Trophoblast cell (in vitro differentiated cells and primary cell): ENCODE data around the gene GPR3.
A peak's percentile ranks its signal among the peaks of the same experiment; 100 is the strongest.
"Not testable (repeated sequence)": the region's sequence is repeated elsewhere in the genome, so short reads cannot be mapped to it uniquely, and the experiment has no call there.

Experiments used
- DNase-seq, 2 donors: peaks; one replicate each; pipeline ENCODE4 v3.0.0-alpha.2; 2016
- H2AFZ ChIP-seq: 2 replicates; pipeline ENCODE4 v1.6.1; 2013; ENCODE audit warnings: low read length, moderate library complexity, mild to moderate bottlenecking; ENCODE audit not compliant: insufficient read depth, poor library complexity
- H2AK5ac ChIP-seq: 2 replicates; pipeline ENCODE4 v1.6.1; 2013; ENCODE audit warnings: mild to moderate bottlenecking, low read length
- H2BK120ac ChIP-seq: 2 replicates; pipeline ENCODE4 v1.6.1; 2013; ENCODE audit warnings: low read length, mild to moderate bottlenecking, moderate library complexity; ENCODE audit not compliant: insufficient read depth, poor library complexity
- H2BK12ac ChIP-seq: 2 replicates; pipeline ENCODE4 v1.6.1; 2013; ENCODE audit warnings: mild to moderate bottlenecking, low read length, moderate library complexity
- H2BK5ac ChIP-seq: 2 replicates; pipeline ENCODE4 v1.6.1; 2013; ENCODE audit warnings: low read length, low read depth, moderate library complexity, mild to moderate bottlenecking; ENCODE audit not compliant: poor library complexity
- H3K14ac ChIP-seq: 2 replicates; pipeline ENCODE4 v1.6.1; 2013; ENCODE audit warnings: mild to moderate bottlenecking, low read length
- H3K18ac ChIP-seq: 2 replicates; pipeline ENCODE4 v1.6.1; 2013; ENCODE audit warnings: mild to moderate bottlenecking, low read length
- H3K23ac ChIP-seq: 2 replicates; pipeline ENCODE4 v1.6.1; 2013; ENCODE audit warnings: low read length
- H3K27ac ChIP-seq: 2 replicates; pipeline ENCODE4 v1.5.1; 2013; ENCODE audit warnings: low read depth, mild to moderate bottlenecking, inconsistent platforms, low read length, moderate library complexity
- H3K27me3 ChIP-seq: 2 replicates; pipeline ENCODE4 v1.6.1; 2013; ENCODE audit warnings: inconsistent platforms, mild to moderate bottlenecking, low read length, moderate library complexity; ENCODE audit not compliant: insufficient read depth
- H3K36me3 ChIP-seq, 2 experiments: 1 replicate in 1 of 2; 2 replicates in 1 of 2; pipeline ENCODE4 v1.6.1; 2013; ENCODE audit warnings: low read length in 2 of 2, mild to moderate bottlenecking in 2 of 2, moderate library complexity in 1 of 2; ENCODE audit not compliant: insufficient read depth in 2 of 2, control insufficient read depth in 1 of 2
- H3K4ac ChIP-seq: 2 replicates; pipeline ENCODE4 v1.6.1; 2013; ENCODE audit warnings: low read depth, mild to moderate bottlenecking, low read length, moderate library complexity
- H3K4me1 ChIP-seq, 2 experiments: 1 replicate in 1 of 2; 2 replicates in 1 of 2; pipeline ENCODE4 v1.6.1; 2013; ENCODE audit warnings: low read length in 2 of 2, mild to moderate bottlenecking in 2 of 2, moderate library complexity in 1 of 2; ENCODE audit not compliant: insufficient read depth in 2 of 2, control insufficient read depth in 1 of 2
- H3K4me2 ChIP-seq: 2 replicates; pipeline ENCODE4 v1.6.1; 2013; ENCODE audit warnings: inconsistent platforms, mild to moderate bottlenecking, low read length, moderate library complexity
- H3K4me3 ChIP-seq: 2 replicates; pipeline ENCODE4 v1.5.1; 2013; ENCODE audit warnings: mild to moderate bottlenecking, low read depth, low read length, inconsistent platforms
- H3K79me1 ChIP-seq: one replicate; pipeline ENCODE4 v1.6.1; 2013; ENCODE audit warnings: low read length
- H3K79me2 ChIP-seq: 2 replicates; pipeline ENCODE4 v1.6.1; 2013; ENCODE audit warnings: low read length, mild to moderate bottlenecking; ENCODE audit not compliant: control insufficient read depth, insufficient read depth, poor library complexity
- H3K9ac ChIP-seq: 2 replicates; pipeline ENCODE4 v1.6.1; 2013; ENCODE audit warnings: mild to moderate bottlenecking, low read length
- H3K9me3 ChIP-seq: 2 replicates; pipeline ENCODE4 v1.6.1; 2013; ENCODE audit warnings: low read depth, mild to moderate bottlenecking, control low read depth, inconsistent platforms, low read length; ENCODE audit not compliant: insufficient read depth
- H4K12ac ChIP-seq: 2 replicates; pipeline ENCODE4 v1.6.1; 2013; ENCODE audit warnings: low read depth, mild to moderate bottlenecking, low read length, moderate library complexity
- H4K8ac ChIP-seq: 2 replicates; pipeline ENCODE4 v1.6.1; 2013; ENCODE audit warnings: low read depth, mild to moderate bottlenecking, low read length, moderate library complexity
- H4K91ac ChIP-seq: one replicate; pipeline ENCODE4 v1.6.1; 2013; ENCODE audit warnings: low read depth, mild to moderate bottlenecking, low read length, moderate library complexity
- WGBS: extraction: QIAGEN DNeasy Blood & Tissue Kit; methylation state at CpG from one replicate; pipeline ENCODE4 v1.1.7; 2013; ENCODE audit warnings: missing lambda C conversion rate; ENCODE audit not compliant: insufficient read length, insufficient coverage; ENCODE audit errors: extremely low coverage; 5-methylcytosine and 5-hydroxymethylcytosine counted together

The GPR3 gene

GRCh38 chr1:27405074-27405473, 12.7 kb downstream of the GPR3 start:
- Histone ChIP-seq H2BK5ac (no peak overlapping the region), H4K8ac (no peak overlapping the region), H2AK5ac (peak overlapping the region; percentile 3), H2BK120ac (no peak overlapping the region), H3K4me1 (peaks cover 11 to 23% of the 10 kb centered on the region in 2 experiments), H2AFZ (no peak overlapping the region), H4K12ac (no peak overlapping the region), H3K27me3 (no peaks in the 10 kb centered on the region), H2BK12ac (no peak overlapping the region), H3K36me3 (peaks cover 17 to 24% of the 10 kb centered on the region in 2 experiments), H3K9me3 (peaks cover 2% of the 10 kb centered on the region), H3K79me2 (no peaks in the 10 kb centered on the region), H3K9ac (no peak overlapping the region), H3K27ac (peak overlapping the region; percentile 3), H3K4me3 (no peak overlapping the region), H3K14ac (peak overlapping the region; percentile 15), H3K18ac (no peak overlapping the region), H3K4me2 (no peak overlapping the region), H3K23ac (no peak overlapping the region), H4K91ac (no peak overlapping the region), H3K79me1 (peaks cover 4% of the 10 kb centered on the region), H3K4ac (no peak overlapping the region)
- peak; percentile 61 to 65 for DNase-seq
- WGBS = no CpG with 5 or more reads among the region's 13 CpGs

- not testable (repeated sequence) for H2AK5ac ChIP-seq, H3K79me2 ChIP-seq, H2BK12ac ChIP-seq, H2BK5ac ChIP-seq, H4K91ac ChIP-seq, H3K23ac ChIP-seq, H3K9ac ChIP-seq, H4K8ac ChIP-seq, H3K79me1 ChIP-seq, DNase-seq, H3K18ac ChIP-seq, H3K4me3 ChIP-seq, H2AFZ ChIP-seq, H3K27ac ChIP-seq, H3K4me2 ChIP-seq, H3K14ac ChIP-seq, H3K9me3 ChIP-seq, H3K4ac ChIP-seq, H4K12ac ChIP-seq, H2BK120ac ChIP-seq, H3K27me3 ChIP-seq
- H3K4me1 ChIP-seq = peaks cover 11 to 23% of the 10 kb centered on the region in 2 experiments
- no CpG with 5 or more reads among the region's 18 CpGs for WGBS
- peaks cover 18 to 29% of the 10 kb centered on the region in 2 experiments for H3K36me3 ChIP-seq
Measured at GRCh38 chr1:27405598-27406361, 13.4 kb downstream of the GPR3 start.

- H3K4me1 ChIP-seq = peaks cover 12 to 23% of the 10 kb centered on the region in 2 experiments
- no peak overlapping the region for H2BK5ac ChIP-seq
- no peak overlapping the region for H3K9ac ChIP-seq
- no peak overlapping the region for H3K18ac ChIP-seq
- no peak overlapping the region for H3K4ac ChIP-seq
- H3K79me2 ChIP-seq = no peaks in the 10 kb centered on the region
- H3K4me3 ChIP-seq = no peak overlapping the region
- no peak overlapping the region for H2BK120ac ChIP-seq
- no peak overlapping the region for H3K4me2 ChIP-seq
- peaks cover 2% of the 10 kb centered on the region for H3K9me3 ChIP-seq
- H4K91ac ChIP-seq = no peak overlapping the region
- H2BK12ac ChIP-seq = no peak overlapping the region
- H4K8ac ChIP-seq = no peak overlapping the region
- H3K36me3 ChIP-seq = peaks cover 18 to 29% of the 10 kb centered on the region in 2 experiments
- peaks cover 4% of the 10 kb centered on the region for H3K79me1 ChIP-seq
- no peak overlapping the region for H3K23ac ChIP-seq
- no peak overlapping the region for H4K12ac ChIP-seq
- DNase-seq = no peak
- H3K27ac ChIP-seq = no peak overlapping the region
- H3K27me3 ChIP-seq = no peaks in the 10 kb centered on the region
- WGBS = no CpG with 5 or more reads among the region's 4 CpGs
- no peak overlapping the region for H2AFZ ChIP-seq
- no peak overlapping the region for H2AK5ac ChIP-seq
- H3K14ac ChIP-seq = no peak overlapping the region
Measured at GRCh38 chr1:27406362-27406680, 13.9 kb downstream of the GPR3 start.

- not testable (repeated sequence) for H2AK5ac ChIP-seq, H3K9ac ChIP-seq, H3K4me3 ChIP-seq, H2BK120ac ChIP-seq, H4K12ac ChIP-seq, H3K9me3 ChIP-seq, H2BK12ac ChIP-seq, H3K14ac ChIP-seq, H3K79me2 ChIP-seq, H2AFZ ChIP-seq, DNase-seq, H3K4ac ChIP-seq, H3K27ac ChIP-seq, H4K8ac ChIP-seq, H3K27me3 ChIP-seq, H4K91ac ChIP-seq, H3K23ac ChIP-seq, H3K79me1 ChIP-seq, H3K4me2 ChIP-seq, H2BK5ac ChIP-seq, H3K18ac ChIP-seq
- H3K36me3 ChIP-seq = peaks cover 18 to 29% of the 10 kb centered on the region in 2 experiments
- peaks cover 14 to 23% of the 10 kb centered on the region in 2 experiments for H3K4me1 ChIP-seq
- WGBS = no CpG with 5 or more reads among the region's 2 CpGs
Measured at GRCh38 chr1:27406791-27407190, 14.4 kb downstream of the GPR3 start.
